Activated naive CD4-positive, alpha-beta T cell treated with anti-CD3 and anti-CD28 coated beads, Interleukin-2, amount 10 ng/mL, durations not matched to agents 7 days and 5 days (primary cell): ENCODE data around the gene ADGRG7.

Experiments used
- CTCF ChIA-PET: fragments of 350-600 bp; sonication (Branson Sonifier 250); formaldehyde crosslinking; loops from one replicate; lab custom pipeline; 2021; ENCODE audit warnings: antibody characterized with exemption; lab: Charles Lee
- DNase-seq: peaks from one replicate; pipeline ENCODE4 v3.0.0-alpha.2; 2020
- H3K27ac Mint-ChIP-seq: one replicate; pipeline ENCODE4 v1.8.0; 2021; ENCODE audit warnings: mild to moderate bottlenecking, moderate library complexity, mixed read lengths
- H3K27me3 Mint-ChIP-seq: one replicate; pipeline ENCODE4 v1.8.0; 2021; ENCODE audit warnings: mild to moderate bottlenecking, mixed read lengths
- H3K36me3 Mint-ChIP-seq: one replicate; pipeline ENCODE4 v1.8.0; 2021; ENCODE audit warnings: mixed read lengths
- H3K4me1 Mint-ChIP-seq: one replicate; pipeline ENCODE4 v1.8.0; 2021; ENCODE audit warnings: mixed read lengths
- H3K4me3 Mint-ChIP-seq: one replicate; pipeline ENCODE4 v1.8.0; 2021; ENCODE audit warnings: mild to moderate bottlenecking, moderate library complexity, mixed read lengths
- H3K9me3 Mint-ChIP-seq: one replicate; pipeline ENCODE4 v1.8.0; 2021; ENCODE audit warnings: mixed read lengths

ADGRG7 gene

GRCh38 chr3:100611221-100611620, 1.8 kb downstream of the ADGRG7 start:
- CTCF ChIA-PET: no interaction called here
- Mint-ChIP-seq H3K27me3 (peaks cover 24% of the 10 kb centered on the region), H3K9me3 (no peaks in the 10 kb centered on the region), H3K27ac (no peak overlapping the region), H3K4me1 (peaks cover 29% of the 10 kb centered on the region), H3K36me3 (no peaks in the 10 kb centered on the region), H3K4me3 (no peak overlapping the region)
- no peak for DNase-seq

GRCh38 chr3:100613721-100614390, 4.5 kb downstream of the ADGRG7 start:
- no peak overlapping the region for H3K4me3 Mint-ChIP-seq
- peaks cover 21% of the 10 kb centered on the region for H3K27me3 Mint-ChIP-seq
- H3K9me3 Mint-ChIP-seq: no peaks in the 10 kb centered on the region
- no peak for DNase-seq
- CTCF ChIA-PET: interaction anchor here (0.9 to 1.4 kb wide), 2 partner anchors 22 to 151 kb away, joined by 3 to 4 read pairs; no protein-coding TSS in a partner anchor
- no peak overlapping the region for H3K27ac Mint-ChIP-seq
- peaks cover 20% of the 10 kb centered on the region for H3K4me1 Mint-ChIP-seq
- H3K36me3 Mint-ChIP-seq: no peaks in the 10 kb centered on the region

- Mint-ChIP-seq H3K27ac (no peak overlapping the region), H3K9me3 (no peaks in the 10 kb centered on the region), H3K4me1 (peaks cover 9% of the 10 kb centered on the region), H3K27me3 (peaks cover 12% of the 10 kb centered on the region), H3K4me3 (no peak overlapping the region), H3K36me3 (no peaks in the 10 kb centered on the region)
- DNase-seq: no peak
- CTCF ChIA-PET: interaction anchor here (1.4 kb wide), 1 partner anchor 152 kb away, joined by 3 read pairs; no protein-coding TSS in a partner anchor
These were observed 5.5 kb downstream of the ADGRG7 start for GRCh38 chr3:100614941-100615340.

DNA sequence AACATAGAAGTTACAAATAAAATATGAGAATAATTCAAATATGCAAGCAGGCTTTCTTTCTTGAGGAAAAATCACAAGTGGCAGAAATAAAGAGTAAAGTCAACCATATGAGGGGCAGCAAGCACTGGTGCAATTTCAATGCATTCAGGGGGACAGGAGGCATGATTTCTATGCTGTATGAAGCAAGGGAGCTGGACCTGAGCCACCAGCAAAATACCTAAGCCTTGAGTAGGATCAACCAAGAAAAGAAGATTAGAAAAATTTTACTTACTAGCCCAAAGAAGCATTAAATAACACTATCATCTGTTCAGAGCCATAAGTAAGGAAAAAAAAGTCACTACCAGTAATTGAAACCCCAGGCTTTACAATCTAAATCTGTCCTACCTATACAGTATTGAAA, 6.3 kb downstream of the ADGRG7 start:
- DNase-seq: no peak
- H3K27me3 Mint-ChIP-seq: peaks cover 6% of the 10 kb centered on the region
- H3K4me1 Mint-ChIP-seq: peaks cover 6% of the 10 kb centered on the region
- CTCF ChIA-PET: no interaction called here
- H3K27ac Mint-ChIP-seq: no peak overlapping the region
- H3K36me3 Mint-ChIP-seq: no peaks in the 10 kb centered on the region
- H3K9me3 Mint-ChIP-seq: no peaks in the 10 kb centered on the region
- no peak overlapping the region for H3K4me3 Mint-ChIP-seq

GRCh38 chr3:100621251-100621650, 11.8 kb downstream of the ADGRG7 start:
- DNase-seq: no peak
- no peak overlapping the region for H3K27ac Mint-ChIP-seq
- H3K9me3 Mint-ChIP-seq: no peaks in the 10 kb centered on the region
- peaks cover 15% of the 10 kb centered on the region for H3K27me3 Mint-ChIP-seq
- H3K36me3 Mint-ChIP-seq: no peaks in the 10 kb centered on the region
- CTCF ChIA-PET: no interaction called here
- no peaks in the 10 kb centered on the region for H3K4me1 Mint-ChIP-seq
- H3K4me3 Mint-ChIP-seq: no peak overlapping the region

- no peak for DNase-seq
- no peak overlapping the region for H3K4me3 Mint-ChIP-seq
- H3K9me3 Mint-ChIP-seq: no peaks in the 10 kb centered on the region
- H3K36me3 Mint-ChIP-seq: no peaks in the 10 kb centered on the region
- no peak overlapping the region for H3K27ac Mint-ChIP-seq
- H3K4me1 Mint-ChIP-seq: no peaks in the 10 kb centered on the region
- CTCF ChIA-PET: no interaction called here
- H3K27me3 Mint-ChIP-seq: peaks cover 15% of the 10 kb centered on the region
These were observed 18.1 kb downstream of the ADGRG7 start for GRCh38 chr3:100627491-100627890.

DNA sequence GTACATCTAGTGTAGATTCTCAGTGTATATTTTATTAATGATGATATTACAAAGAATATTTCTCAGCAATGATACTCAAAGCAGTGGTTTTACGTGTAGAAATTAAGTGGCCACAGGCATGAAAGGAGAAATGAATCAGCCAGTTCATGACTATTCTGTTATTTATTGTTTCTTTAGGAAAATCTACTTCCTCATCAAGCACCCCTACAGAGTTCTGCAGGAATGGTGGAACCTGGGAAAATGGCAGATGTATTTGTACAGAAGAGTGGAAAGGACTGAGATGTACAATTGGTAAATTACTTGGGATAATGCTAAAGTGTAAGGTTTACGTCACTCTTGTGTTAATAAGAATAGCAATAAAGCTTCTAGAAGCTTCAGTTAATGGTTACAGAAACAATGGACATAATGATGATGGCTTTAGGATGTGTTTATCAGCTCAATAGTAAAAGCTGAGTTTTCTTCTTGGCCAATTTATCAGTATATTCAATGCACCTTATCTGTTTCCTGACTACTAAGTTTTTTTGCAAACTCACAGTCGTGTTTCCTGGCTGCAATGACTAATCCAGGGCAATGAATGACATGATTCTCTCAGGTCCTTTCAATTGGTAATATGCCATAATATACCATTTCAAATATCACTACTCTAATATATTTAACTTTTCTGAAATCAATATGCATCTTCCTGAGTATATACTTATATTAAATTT, 20.2 kb downstream of the ADGRG7 start:
- no peaks in the 10 kb centered on the region for H3K9me3 Mint-ChIP-seq
- CTCF ChIA-PET: no interaction called here
- no peak for DNase-seq
- peaks cover 14% of the 10 kb centered on the region for H3K27me3 Mint-ChIP-seq
- H3K4me3 Mint-ChIP-seq: no peak overlapping the region
- H3K36me3 Mint-ChIP-seq: no peaks in the 10 kb centered on the region
- no peak overlapping the region for H3K27ac Mint-ChIP-seq
- H3K4me1 Mint-ChIP-seq: peaks cover 7% of the 10 kb centered on the region

- H3K4me1 Mint-ChIP-seq: peaks cover 13% of the 10 kb centered on the region
- CTCF ChIA-PET: no interaction called here
- no peak overlapping the region for H3K27ac Mint-ChIP-seq
- H3K4me3 Mint-ChIP-seq: no peak overlapping the region
- DNase-seq: no peak
- no peaks in the 10 kb centered on the region for H3K9me3 Mint-ChIP-seq
- peaks cover 11% of the 10 kb centered on the region for H3K27me3 Mint-ChIP-seq
- H3K36me3 Mint-ChIP-seq: no peaks in the 10 kb centered on the region
These were observed 21.3 kb downstream of the ADGRG7 start for GRCh38 chr3:100630664-100631063.

DNA sequence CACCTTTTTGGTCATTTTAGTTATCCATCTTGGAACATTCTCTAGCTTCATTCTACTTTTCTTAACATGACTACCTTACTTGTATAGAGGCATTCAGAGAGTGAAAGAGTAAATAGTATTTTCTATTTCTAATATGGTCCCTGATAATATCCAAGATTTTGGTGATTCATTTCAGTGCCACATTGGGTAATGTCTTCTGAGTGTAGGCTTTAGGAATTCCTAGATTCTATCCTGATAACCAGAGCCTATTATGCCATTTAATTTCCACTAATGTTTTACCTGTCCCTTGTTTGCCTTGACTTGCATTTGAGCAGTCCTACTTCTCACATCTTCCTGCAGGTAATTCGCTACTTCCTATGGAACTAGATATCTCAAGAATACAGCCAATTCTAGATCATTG, 21.8 kb downstream of the ADGRG7 start:
- Mint-ChIP-seq H3K27me3 (peaks cover 6% of the 10 kb centered on the region), H3K4me1 (peaks cover 13% of the 10 kb centered on the region), H3K36me3 (no peaks in the 10 kb centered on the region), H3K4me3 (no peak overlapping the region), H3K27ac (no peak overlapping the region), H3K9me3 (no peaks in the 10 kb centered on the region)
- CTCF ChIA-PET: no interaction called here
- no peak for DNase-seq

- DNase-seq: peak; percentile 62
- Mint-ChIP-seq H3K4me1 (peaks cover 13% of the 10 kb centered on the region), H3K36me3 (no peaks in the 10 kb centered on the region), H3K4me3 (peak overlapping the region; percentile 16), H3K27ac (no peak overlapping the region), H3K9me3 (no peaks in the 10 kb centered on the region), H3K27me3 (peaks cover 23% of the 10 kb centered on the region)
- CTCF ChIA-PET: interaction anchor here (0.7 to 1.9 kb wide), 6 partner anchors 34 to 318 kb away, joined by 3 to 8 read pairs (median 3); no protein-coding TSS in a partner anchor
These were observed 25.3 kb downstream of the ADGRG7 start for GRCh38 chr3:100634493-100635272.

GRCh38 chr3:100635273-100635701, 25.9 kb downstream of the ADGRG7 start:
- Mint-ChIP-seq H3K27ac (no peak overlapping the region), H3K4me3 (no peak overlapping the region), H3K4me1 (peaks cover 13% of the 10 kb centered on the region), H3K27me3 (peaks cover 29% of the 10 kb centered on the region), H3K9me3 (no peaks in the 10 kb centered on the region), H3K36me3 (no peaks in the 10 kb centered on the region)
- no peak for DNase-seq
- CTCF ChIA-PET: interaction anchor here (0.9 to 1.9 kb wide), 5 partner anchors 35 to 319 kb away, joined by 3 to 8 read pairs (median 3); no protein-coding TSS in a partner anchor

GRCh38 chr3:100637197-100637631, 27.8 kb downstream of the ADGRG7 start:
- DNase-seq: no peak
- no peaks in the 10 kb centered on the region for H3K36me3 Mint-ChIP-seq
- CTCF ChIA-PET: no interaction called here
- peaks cover 21% of the 10 kb centered on the region for H3K4me1 Mint-ChIP-seq
- H3K27ac Mint-ChIP-seq: no peak overlapping the region
- no peaks in the 10 kb centered on the region for H3K9me3 Mint-ChIP-seq
- H3K4me3 Mint-ChIP-seq: no peak overlapping the region
- H3K27me3 Mint-ChIP-seq: peaks cover 33% of the 10 kb centered on the region

- no peak overlapping the region for H3K4me3 Mint-ChIP-seq
- peaks cover 8% of the 10 kb centered on the region for H3K4me1 Mint-ChIP-seq
- H3K36me3 Mint-ChIP-seq: no peaks in the 10 kb centered on the region
- CTCF ChIA-PET: no interaction called here
- no peak overlapping the region for H3K27ac Mint-ChIP-seq
- DNase-seq: no peak
- peaks cover 32% of the 10 kb centered on the region for H3K27me3 Mint-ChIP-seq
- H3K9me3 Mint-ChIP-seq: no peaks in the 10 kb centered on the region
These were observed 31.2 kb downstream of the ADGRG7 start for GRCh38 chr3:100640633-100641032.

GRCh38 chr3:100641471-100642032, 32.2 kb downstream of the ADGRG7 start:
- CTCF ChIA-PET: no interaction called here
- Mint-ChIP-seq H3K9me3 (no peaks in the 10 kb centered on the region), H3K4me1 (peaks cover 8% of the 10 kb centered on the region), H3K4me3 (no peak overlapping the region), H3K27me3 (peaks cover 32% of the 10 kb centered on the region), H3K36me3 (no peaks in the 10 kb centered on the region), H3K27ac (no peak overlapping the region)
- DNase-seq: no peak
